Epithelial cell of prostate (primary cell): ENCODE results near the gene CSF2.

ENCODE experiments used
- DNase-seq: peaks from one replicate; pipeline ENCODE4 v3.0.0-alpha.2; 2011; ENCODE audit warnings: low read depth, low spot score
- H3K27ac ChIP-seq: fragments of 450-650 bp; 2 replicates; pipeline ENCODE4 v1.5.1; 2017; ENCODE audit warnings: mild to moderate bottlenecking

Gene CSF2

GRCh38 chr5:132073231-132074013 is at the start of gene CSF2:
TSS of gene CSF2 (plus strand) at chr5:132073789. CDS start at chr5:132073824, 35 bp downstream.
- peak within 1 kb of the TSS; percentile 83 for H3K27ac ChIP-seq
- DNase-seq: no peak

DNA sequence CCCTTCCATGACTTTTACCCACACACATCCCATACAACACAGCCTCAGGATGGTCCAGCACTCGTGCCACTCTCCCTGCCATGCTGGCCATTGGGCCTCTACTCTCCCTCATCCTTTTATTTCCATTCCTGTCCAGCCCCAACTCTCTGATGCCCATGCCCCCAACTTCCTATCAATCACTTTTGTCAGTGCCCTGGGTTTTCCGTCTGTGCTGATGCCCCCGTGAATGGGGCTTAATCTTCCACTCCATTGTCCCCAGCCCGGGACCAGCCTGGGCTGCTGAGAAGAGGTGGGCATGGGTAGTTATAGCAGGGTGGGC is 49.5 kb upstream of the CSF2 start:
- no peak overlapping the region for H3K27ac ChIP-seq
- no peak for DNase-seq

GRCh38 chr5:132024789-132025402 is 48.7 kb upstream of the CSF2 start:
- DNase-seq: no peak
- no peak overlapping the region for H3K27ac ChIP-seq

DNA sequence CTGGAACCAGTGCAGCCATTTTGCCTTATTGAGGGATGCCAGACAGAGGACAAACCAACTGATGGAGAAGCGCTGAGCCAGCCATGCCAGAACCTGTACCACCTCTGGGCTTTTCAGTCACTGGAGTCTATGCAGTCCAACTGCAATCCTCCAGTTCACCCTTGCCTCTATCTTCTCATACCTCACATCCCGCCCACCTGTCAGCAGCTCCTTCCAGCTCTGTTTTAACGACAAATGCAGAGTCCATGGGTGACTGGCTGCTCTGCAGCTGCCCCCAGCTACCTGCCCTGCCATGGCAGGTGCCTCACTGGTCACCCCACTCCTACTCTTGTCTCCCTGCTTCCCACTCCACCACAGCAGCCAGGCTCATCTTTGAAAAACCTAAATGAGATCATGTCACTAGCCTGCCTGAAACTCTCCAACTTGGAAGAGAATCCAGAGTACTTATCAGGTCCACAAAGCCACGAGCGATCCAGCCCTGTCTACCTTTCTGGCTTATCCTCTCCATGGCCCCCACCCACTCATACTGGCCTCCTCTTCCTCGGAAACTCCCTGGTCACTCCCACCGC is 48.1 kb upstream of the CSF2 start:
- no peak for DNase-seq
- H3K27ac ChIP-seq: no peak overlapping the region

DNA sequence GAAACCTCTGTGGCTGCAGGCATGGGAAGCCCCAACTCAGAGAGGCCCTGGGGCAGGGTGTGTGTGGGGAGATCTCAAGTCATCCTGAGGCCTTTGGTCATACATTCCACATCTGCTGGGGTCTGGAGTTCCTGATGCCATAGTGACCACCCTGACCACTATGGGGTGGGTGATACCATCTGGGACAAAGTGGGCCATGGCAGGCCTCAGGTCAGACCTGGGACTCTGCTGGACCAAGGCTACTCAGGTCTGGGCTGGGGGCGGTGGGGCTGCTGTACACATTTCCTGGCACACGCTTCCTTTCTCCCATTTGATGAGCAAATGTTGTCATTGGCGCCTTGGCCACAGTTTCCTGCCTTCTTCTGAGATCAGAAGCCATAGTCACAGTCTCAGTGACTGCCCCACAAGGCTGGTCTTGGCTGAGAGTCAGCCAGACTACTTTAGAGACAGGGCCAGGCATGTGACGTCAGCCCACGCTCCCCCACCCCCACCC is 47.0 kb upstream of the CSF2 start:
- no peak overlapping the region for H3K27ac ChIP-seq
- DNase-seq: no peak

GRCh38 chr5:132027027-132027426 is 46.6 kb upstream of the CSF2 start:
- DNase-seq: no peak
- H3K27ac ChIP-seq: no peak overlapping the region

DNA sequence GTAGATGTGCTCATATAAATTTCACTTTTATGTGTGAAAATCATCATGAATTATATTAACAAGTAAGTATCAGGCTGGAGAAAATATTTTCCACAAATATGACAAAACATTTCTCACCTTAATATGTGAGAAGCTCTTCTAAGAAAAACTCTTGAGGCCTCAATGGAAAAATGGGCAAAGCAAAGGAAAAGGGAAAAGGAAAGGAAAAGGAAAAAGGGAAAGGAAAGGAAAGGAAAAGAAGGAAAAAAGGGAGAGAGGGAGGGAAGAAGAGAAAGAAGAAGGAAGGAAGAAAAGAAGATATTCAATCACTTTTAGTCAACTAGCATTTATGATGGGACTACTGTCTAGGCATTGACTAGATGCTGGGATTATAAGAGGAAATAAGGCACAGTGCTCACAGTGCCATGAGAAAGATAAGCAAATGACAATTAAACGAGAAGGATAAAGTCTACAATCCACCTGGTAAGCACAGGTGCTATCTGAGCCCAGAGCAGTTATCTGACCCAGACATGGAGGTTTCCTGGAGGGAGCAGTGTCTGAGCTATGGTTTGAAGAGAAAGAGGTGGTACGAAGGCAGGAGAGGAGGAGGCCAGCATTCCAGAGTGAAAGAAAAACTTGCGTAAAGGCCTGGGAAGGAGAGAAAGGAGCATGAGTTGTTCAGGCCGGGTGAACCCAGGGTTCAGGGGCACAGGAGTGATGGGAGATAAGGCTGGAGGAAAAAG is 43.8 kb upstream of the CSF2 start:
- no peak overlapping the region for H3K27ac ChIP-seq
- no peak for DNase-seq

DNA sequence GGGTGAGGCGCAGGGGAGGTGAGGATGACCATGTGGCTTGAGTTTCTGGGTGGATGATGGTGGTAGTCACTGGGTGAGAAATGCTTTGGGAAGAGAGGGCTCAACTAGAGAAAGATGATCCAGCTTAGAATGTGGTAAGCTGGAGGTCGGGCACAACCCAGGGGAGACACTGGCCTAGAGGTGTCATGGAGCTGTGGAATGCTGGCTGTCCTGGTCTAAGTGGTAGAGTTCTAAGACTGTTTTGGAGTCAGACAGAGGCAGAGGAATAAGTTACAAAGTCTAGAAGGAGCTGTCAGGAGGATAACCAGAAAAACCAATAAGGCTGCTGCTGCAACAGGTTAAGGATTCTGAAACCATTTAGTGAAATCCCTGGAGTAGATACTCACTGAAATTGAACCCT is 43.0 kb upstream of the CSF2 start:
- no peak overlapping the region for H3K27ac ChIP-seq
- no peak for DNase-seq

- no peak for DNase-seq
- no peak overlapping the region for H3K27ac ChIP-seq
Measured at GRCh38 chr5:132032196-132032595, 41.4 kb upstream of the CSF2 start.

GRCh38 chr5:132033122-132033521 is 40.5 kb upstream of the CSF2 start:
- H3K27ac ChIP-seq: no peak overlapping the region
- DNase-seq: no peak

GRCh38 chr5:132037353-132037752 is 36.2 kb upstream of the CSF2 start:
- no peak overlapping the region for H3K27ac ChIP-seq
- no peak for DNase-seq

- H3K27ac ChIP-seq: no peak overlapping the region
- DNase-seq: no peak
Measured at GRCh38 chr5:132044207-132044606, 29.4 kb upstream of the CSF2 start.

- DNase-seq: no peak
- H3K27ac ChIP-seq: no peak overlapping the region
Measured at GRCh38 chr5:132046880-132047299, 26.7 kb upstream of the CSF2 start.

GRCh38 chr5:132049093-132049492 is 24.5 kb upstream of the CSF2 start:
- no peak for DNase-seq
- H3K27ac ChIP-seq: no peak overlapping the region

GRCh38 chr5:132049559-132049958 is 24.0 kb upstream of the CSF2 start:
- DNase-seq: no peak
- no peak overlapping the region for H3K27ac ChIP-seq

DNA sequence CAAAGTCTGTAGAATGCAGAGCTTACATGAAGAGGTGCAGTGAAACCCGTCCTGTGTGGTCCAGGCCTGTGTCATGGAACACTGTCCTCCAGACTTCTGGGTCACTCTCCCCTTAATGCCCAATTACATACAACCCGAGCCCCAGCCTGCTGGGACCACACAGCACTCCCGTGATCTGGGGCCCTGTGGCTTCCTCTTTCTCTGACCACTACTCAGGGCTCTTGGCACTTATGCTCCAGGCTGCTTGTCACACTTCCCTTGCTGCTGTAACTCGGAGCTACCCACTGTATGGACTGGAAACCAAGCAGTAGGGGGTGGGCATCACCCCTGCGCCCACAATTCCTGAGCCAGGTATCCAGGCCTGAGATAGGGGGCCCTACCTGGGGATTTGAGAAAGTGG is 23.5 kb upstream of the CSF2 start:
- no peak overlapping the region for H3K27ac ChIP-seq
- no peak for DNase-seq

GRCh38 chr5:132050661-132051552 is 22.7 kb upstream of the CSF2 start:
- no peak for DNase-seq
- no peak overlapping the region for H3K27ac ChIP-seq

GRCh38 chr5:132052520-132052919 is 21.1 kb upstream of the CSF2 start:
- H3K27ac ChIP-seq: no peak overlapping the region
- no peak for DNase-seq

- no peak for DNase-seq
- no peak overlapping the region for H3K27ac ChIP-seq
Measured at GRCh38 chr5:132053483-132053882, 20.1 kb upstream of the CSF2 start.
